ENCODE data around the gene HM13. TPM values are rescaled to one million over a fixed set of nuclear protein-coding genes. Genes with fewer than 3 reads are reported as not detected.
A peak's percentile ranks its signal among the peaks of the same experiment; 100 is the strongest.

The HM13 gene
- total and polyA plus RNA-seq, 2 of the 13 experiments (the other 11 are each of a cell fraction or from before 2014, with no cell fraction given) = 118 to 243 TPM

- TF ChIP-seq HDAC1 (CRISPR knock-in tag; IDR thresholded peaks at IDR 0.05) = peak; percentile 80
- TF ChIP-seq ZNF672 (CRISPR knock-in tag; IDR thresholded peaks at IDR 0.05) = no peak; the same call in 1 of the 2 replicates
- TF ChIP-seq CREB3 (CRISPR knock-in tag; IDR thresholded peaks at IDR 0.05) = no peak; the same call in 1 of the 2 replicates
- TF ChIP-seq ZMAT5 (CRISPR knock-in tag; IDR thresholded peaks at IDR 0.05; ENCODE audit: borderline replicate concordance, low read depth) = no peak
- TF ChIP-seq SAP130 (CRISPR knock-in tag; IDR thresholded peaks at IDR 0.05; ENCODE audit: low read depth) = peak; percentile 94
- peak; percentile 57 for TF ChIP-seq RXRB (CRISPR knock-in tag; IDR thresholded peaks at IDR 0.05; ENCODE audit: borderline replicate concordance)
- TF ChIP-seq ONECUT2 (CRISPR knock-in tag; IDR thresholded peaks at IDR 0.05) = no peak
- TF ChIP-seq HDAC2 (CRISPR knock-in tag; IDR thresholded peaks at IDR 0.05) = peak; percentile 62
- TF ChIP-seq SOX5 (CRISPR knock-in tag; IDR thresholded peaks at IDR 0.05; ENCODE audit: borderline replicate concordance) = peak; percentile 67
- TF ChIP-seq ZNF326 (CRISPR knock-in tag; IDR thresholded peaks at IDR 0.05; ENCODE audit: borderline replicate concordance) = peak; percentile 89; the same call in 1 of the 2 replicates
- no peak for TF ChIP-seq ZNF503 (CRISPR knock-in tag; IDR thresholded peaks at IDR 0.05)
- no peak; the same call in 1 of the 2 replicates for TF ChIP-seq ZNF354B (CRISPR knock-in tag; IDR thresholded peaks at IDR 0.05)
- TF ChIP-seq, protein P1, sequence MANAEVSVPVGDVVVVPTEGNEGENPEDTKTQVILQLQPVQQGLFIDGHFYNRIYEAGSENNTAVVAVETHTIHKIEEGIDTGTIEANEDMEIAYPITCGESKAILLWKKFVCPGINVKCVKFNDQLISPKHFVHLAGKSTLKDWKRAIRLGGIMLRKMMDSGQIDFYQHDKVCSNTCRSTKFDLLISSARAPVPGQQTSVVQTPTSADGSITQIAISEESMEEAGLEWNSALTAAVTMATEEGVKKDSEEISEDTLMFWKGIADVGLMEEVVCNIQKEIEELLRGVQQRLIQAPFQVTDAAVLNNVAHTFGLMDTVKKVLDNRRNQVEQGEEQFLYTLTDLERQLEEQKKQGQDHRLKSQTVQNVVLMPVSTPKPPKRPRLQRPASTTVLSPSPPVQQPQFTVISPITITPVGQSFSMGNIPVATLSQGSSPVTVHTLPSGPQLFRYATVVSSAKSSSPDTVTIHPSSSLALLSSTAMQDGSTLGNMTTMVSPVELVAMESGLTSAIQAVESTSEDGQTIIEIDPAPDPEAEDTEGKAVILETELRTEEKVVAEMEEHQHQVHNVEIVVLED (CRISPR knock-in tag; IDR thresholded peaks at IDR 0.05; ENCODE audit: borderline replicate concordance) = no peak
- 0 out of 2 replicates have a peak, but pooled peaks have one; percentile 6 for TF ChIP-seq YEATS2 (CRISPR knock-in tag; IDR thresholded peaks at IDR 0.05; ENCODE audit: borderline replicate concordance)
- TF ChIP-seq, protein P2, sequence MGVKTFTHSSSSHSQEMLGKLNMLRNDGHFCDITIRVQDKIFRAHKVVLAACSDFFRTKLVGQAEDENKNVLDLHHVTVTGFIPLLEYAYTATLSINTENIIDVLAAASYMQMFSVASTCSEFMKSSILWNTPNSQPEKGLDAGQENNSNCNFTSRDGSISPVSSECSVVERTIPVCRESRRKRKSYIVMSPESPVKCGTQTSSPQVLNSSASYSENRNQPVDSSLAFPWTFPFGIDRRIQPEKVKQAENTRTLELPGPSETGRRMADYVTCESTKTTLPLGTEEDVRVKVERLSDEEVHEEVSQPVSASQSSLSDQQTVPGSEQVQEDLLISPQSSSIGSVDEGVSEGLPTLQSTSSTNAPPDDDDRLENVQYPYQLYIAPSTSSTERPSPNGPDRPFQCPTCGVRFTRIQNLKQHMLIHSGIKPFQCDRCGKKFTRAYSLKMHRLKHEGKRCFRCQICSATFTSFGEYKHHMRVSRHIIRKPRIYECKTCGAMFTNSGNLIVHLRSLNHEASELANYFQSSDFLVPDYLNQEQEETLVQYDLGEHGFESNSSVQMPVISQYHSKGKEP (CRISPR knock-in tag; IDR thresholded peaks at IDR 0.05) = no peak; the same call in 1 of the 2 replicates
- peak; percentile 9; the same call in 1 of the 2 replicates for TF ChIP-seq FOSL1 (CRISPR knock-in tag; IDR thresholded peaks at IDR 0.05; ENCODE audit: borderline replicate concordance)
- TF ChIP-seq, protein P3, sequence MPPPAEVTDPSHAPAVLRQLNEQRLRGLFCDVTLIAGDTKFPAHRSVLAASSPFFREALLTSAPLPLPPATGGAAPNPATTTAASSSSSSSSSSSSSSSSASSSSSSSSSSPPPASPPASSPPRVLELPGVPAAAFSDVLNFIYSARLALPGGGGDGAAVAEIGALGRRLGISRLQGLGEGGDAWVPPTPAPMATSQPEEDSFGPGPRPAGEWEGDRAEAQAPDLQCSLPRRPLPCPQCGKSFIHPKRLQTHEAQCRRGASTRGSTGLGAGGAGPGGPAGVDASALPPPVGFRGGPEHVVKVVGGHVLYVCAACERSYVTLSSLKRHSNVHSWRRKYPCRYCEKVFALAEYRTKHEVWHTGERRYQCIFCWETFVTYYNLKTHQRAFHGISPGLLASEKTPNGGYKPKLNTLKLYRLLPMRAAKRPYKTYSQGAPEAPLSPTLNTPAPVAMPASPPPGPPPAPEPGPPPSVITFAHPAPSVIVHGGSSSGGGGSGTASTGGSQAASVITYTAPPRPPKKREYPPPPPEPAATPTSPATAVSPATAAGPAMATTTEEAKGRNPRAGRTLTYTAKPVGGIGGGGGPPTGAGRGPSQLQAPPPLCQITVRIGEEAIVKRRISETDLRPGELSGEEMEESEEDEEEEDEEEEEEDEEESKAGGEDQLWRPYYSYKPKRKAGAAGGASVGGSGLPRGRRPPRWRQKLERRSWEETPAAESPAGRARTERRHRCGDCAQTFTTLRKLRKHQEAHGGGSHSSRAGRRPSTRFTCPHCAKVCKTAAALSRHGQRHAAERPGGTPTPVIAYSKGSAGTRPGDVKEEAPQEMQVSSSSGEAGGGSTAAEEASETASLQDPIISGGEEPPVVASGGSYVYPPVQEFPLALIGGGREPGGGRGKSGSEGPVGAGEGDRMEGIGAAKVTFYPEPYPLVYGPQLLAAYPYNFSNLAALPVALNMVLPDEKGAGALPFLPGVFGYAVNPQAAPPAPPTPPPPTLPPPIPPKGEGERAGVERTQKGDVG (CRISPR knock-in tag; IDR thresholded peaks at IDR 0.05; ENCODE audit: borderline replicate concordance) = no peak; the same call in 1 of the 2 replicates
- no peak; the same call in 1 of the 2 replicates for TF ChIP-seq ZNF616 (CRISPR knock-in tag; IDR thresholded peaks at IDR 0.05; ENCODE audit: low read depth)
- no peak for TF ChIP-seq ZNF256 (CRISPR knock-in tag; conservative IDR thresholded peaks at IDR 0.05)
Observed at GRCh38 chr20:31606804-31607639, 92.8 kb downstream of the HM13 start (continued).

All from HepG2 (cell line).